K562 (cell line): Measurements from ENCODE around the gene UBR3. TPM values are rescaled to one million over a fixed set of nuclear protein-coding genes. Genes with fewer than 3 reads are reported as not detected.

Experiments
- ATAC-seq: fragments of 200-7000 bp; cut with Tn5 transposase; 3 replicates; pipeline ENCODE4 v1.9.1; 2020; ENCODE audit warnings: moderate library complexity
- BruUV-seq: library from RNA; stranded (reverse); fragments of 400-500 nt; replicated peaks from 2 replicates; lab custom pipeline; 2021; lab: Mats Ljungman, UMichigan
- CTCF ChIA-PET: fragments of 300-600 bp; formaldehyde crosslinking; extraction: SDS; loops from one replicate; lab custom pipeline; 2021; ENCODE audit warnings: low intra/inter-chr PET ratio; lab: Yijun Ruan, JAX
- POLR2A ChIA-PET: fragments of 300-600, 350-650 bp; sonication (Branson Sonifier 250); formaldehyde crosslinking; extraction: SDS; loops from one replicate; lab custom pipeline; 2021; ENCODE audit warnings: antibody characterized with exemption, inconsistent platforms; lab: Yijun Ruan, JAX
- DNase-seq, 4 experiments: peaks; one replicate each; pipeline versions ENCODE4 v3.0.0 to v3.0.0-alpha.2; 2011 to 2018; ENCODE audit warnings: low spot score in 3 of 4, mixed read lengths in 3 of 4; ENCODE audit errors: extremely low read depth in 1 of 4
- FAIRE-seq: peaks from 2 replicates; lab custom pipeline; 2011; peaks lifted over from hg19 to GRCh38; lab: Jason Lieb, UNC
- H2AFZ ChIP-seq: 2 replicates; pipeline ENCODE4 v1.6.0; 2011; ENCODE audit warnings: low read depth, low read length, control low read depth, inconsistent platforms
- H3K27ac ChIP-seq: fragments of 200-600 bp; 3 replicates; pipeline ENCODE4 v1.8.0; 2011; ENCODE audit warnings: low read depth, mild to moderate bottlenecking, control low read depth, inconsistent platforms, low read length, moderate library complexity, mixed read lengths; ENCODE audit errors: extremely low read depth
- H3K27me3 ChIP-seq, 2 experiments: fragments of 300-600 bp in 1 of 2; 2 replicates in 1 of 2; 3 replicates in 1 of 2; pipeline versions ENCODE4 v1.6.0 to v1.8.0; 2011; ENCODE audit warnings: inconsistent platforms in 2 of 2, low read length in 2 of 2, mild to moderate bottlenecking in 1 of 2, mixed read lengths in 1 of 2, moderate library complexity in 1 of 2; ENCODE audit not compliant: control insufficient read depth in 2 of 2, insufficient read depth in 2 of 2
- H3K36me3 ChIP-seq: fragments of 300-600 bp; 3 replicates; pipeline ENCODE4 v1.8.0; 2011; ENCODE audit warnings: mild to moderate bottlenecking, low read length, inconsistent platforms; ENCODE audit not compliant: control insufficient read depth, insufficient read depth
- H3K4me1 ChIP-seq, 2 experiments: fragments of 200-600 bp in 1 of 2; replicated peaks in 1 of 2; 2 replicates in 1 of 2; 3 replicates in 1 of 2; pipeline versions ENCODE4 v1.5.1 to v1.8.0; 2011; ENCODE audit warnings: inconsistent platforms in 2 of 2, low read length in 2 of 2, mild to moderate bottlenecking in 1 of 2, mixed read lengths in 1 of 2, moderate library complexity in 1 of 2; ENCODE audit not compliant: control insufficient read depth in 2 of 2, insufficient read depth in 2 of 2
- H3K4me2 ChIP-seq: 2 replicates; pipeline ENCODE4 v1.6.1; 2011; ENCODE audit warnings: low read length, control low read depth, inconsistent platforms, mixed read lengths; ENCODE audit not compliant: insufficient read depth
- H3K4me3 ChIP-seq: fragments of 200-600 bp; sonication (generic), shearing (Covaris generic); 2 replicates; pipeline ENCODE4 v1.5.1; 2016; ENCODE audit warnings: control low read depth, inconsistent platforms
- H3K79me2 ChIP-seq: fragments of 200-600 bp; 3 replicates; pipeline ENCODE4 v1.8.0; 2011; ENCODE audit warnings: low read length, inconsistent platforms; ENCODE audit not compliant: control insufficient read depth, insufficient read depth
- H3K9ac ChIP-seq, 2 experiments: 2 replicates each; pipeline versions ENCODE4 v1.6.0 to v1.6.1; 2011; ENCODE audit warnings: low read depth in 2 of 2, low read length in 2 of 2, control low read depth in 1 of 2, inconsistent platforms in 1 of 2, mild to moderate bottlenecking in 1 of 2, mixed read lengths in 1 of 2; ENCODE audit not compliant: insufficient read depth in 1 of 2
- H3K9me1 ChIP-seq: one replicate; pipeline ENCODE4 v1.6.0; 2011; ENCODE audit warnings: inconsistent platforms, mild to moderate bottlenecking, low read length, moderate library complexity; ENCODE audit not compliant: control insufficient read depth, insufficient read depth
- H3K9me3 ChIP-seq: replicated peaks from 2 replicates; pipeline ENCODE4 v1.5.1; 2011; ENCODE audit warnings: low read depth, low read length, inconsistent platforms; ENCODE audit not compliant: control insufficient read depth, insufficient read depth
- H4K20me1 ChIP-seq: replicated peaks from 2 replicates; pipeline ENCODE4 v1.6.1; 2011; ENCODE audit warnings: low read length, inconsistent platforms, mixed read lengths; ENCODE audit not compliant: control insufficient read depth, insufficient read depth
- BRD4 ChIP-seq: fragments of 200-600 bp; sonication (generic); IDR thresholded peaks from 2 replicates; pipeline ENCODE4 v1.6.1; 2017; ENCODE audit warnings: inconsistent platforms
- FIP1L1 ChIP-seq: fragments of 200-400 bp; formaldehyde crosslinking; IDR thresholded peaks from 2 replicates; pipeline ENCODE4 v1.6.1; 2018; ENCODE audit warnings: mild to moderate bottlenecking, low read depth, low read length; ENCODE audit not compliant: poor library complexity, severe bottlenecking
- FOXJ3 ChIP-seq: sonication (generic); formaldehyde crosslinking; IDR thresholded peaks from 2 replicates; pipeline ENCODE4 v1.4.0; 2020; ENCODE audit warnings: mild to moderate bottlenecking, missing genetic modification reagents
- FOXK2 ChIP-seq, 2 experiments: fragments of 450-650 bp; IDR thresholded peaks in 1 of 2; conservative IDR thresholded peaks in 1 of 2; 2 replicates each; pipeline ENCODE4 v1.6.1; 2016; ENCODE audit warnings: low read depth in 2 of 2, mild to moderate bottlenecking in 1 of 2
- HNRNPK ChIP-seq: fragments of 200-400 bp; formaldehyde crosslinking; IDR thresholded peaks from one replicate; pipeline ENCODE4 v1.6.1; 2018; ENCODE audit warnings: mild to moderate bottlenecking, low read depth, low read length; ENCODE audit not compliant: poor library complexity, severe bottlenecking
- MIER1 ChIP-seq: fragments of 450-650 bp; IDR thresholded peaks from 2 replicates; pipeline ENCODE4 v1.6.1; 2016; ENCODE audit warnings: antibody characterized with exemption, mild to moderate bottlenecking, low read depth
- SLC30A9 ChIP-seq: fragments of 250-450 bp; sonication (Bioruptor Pico); IDR thresholded peaks from 2 replicates; pipeline ENCODE4 v1.8.0; 2022; ENCODE audit warnings: mild to moderate bottlenecking, moderate library complexity
- WGBS: fragments of 100-300 bp; shearing (Covaris generic); methylation state at CpG from one replicate; pipeline ENCODE4 v1.1.6; 2016; ENCODE audit warnings: low coverage, mixed read lengths; ENCODE audit not compliant: insufficient coverage; ENCODE audit errors: missing lambda C conversion rate; 5-methylcytosine and 5-hydroxymethylcytosine counted together
- in situ Hi-C: fragments of 300-500 bp; cut with MboI; formaldehyde crosslinking; loops from 4 replicates; pipeline ENCODE4 v1.15.0; 2018; ENCODE audit warnings: inconsistent platforms, mixed read lengths
- intact Hi-C: fragments of 100-400 bp; cut with micrococcal nuclease; formaldehyde crosslinking; loops from 2 replicates; pipeline ENCODE4 v1.14.2; 2022
- polyA plus RNA-seq, 8 experiments: library from polyadenylated mRNA; depleted of rRNA in 4 of 8; stranded (reverse) in 5 of 8; unstranded in 3 of 8; fragments of >200 nt; fragmentation: Nextera tagmentation in 2 of 8; fragmentation: Illumina TruSeq in 1 of 8; extraction: Ambion mirVana in 2 of 8; extraction: Trizol in 1 of 8; gene quantifications; 2 replicates each; pipeline versions ENCODE4 v1.2.1 to v1.2.3, GENCODE V29; 2011 to 2014; ENCODE audit warnings: inconsistent platforms in 1 of 8, missing spikeins in 1 of 8
- total RNA-seq, 7 experiments: library from RNA; depleted of rRNA in 6 of 7; stranded (reverse); fragments of >200 nt in 6 of 7; fragmentation: Illumina TruSeq in 2 of 7; extraction: Trizol in 2 of 7; gene quantifications; 2 replicates each; pipeline versions ENCODE4 v1.2.1 to v1.2.3, GENCODE V29; 2011 to 2021; ENCODE audit warnings: low replicate concordance in 1 of 7
- TF ChIP-seq, protein P1 (sequence below): fragments of 200-800 bp; sonication (Bioruptor generic); IDR thresholded peaks from 2 replicates; pipeline ENCODE4 v1.6.1; 2016; ENCODE audit warnings: missing genetic modification characterization, missing compliant biosample characterization
- TF ChIP-seq, protein P2 (sequence below): fragments of 250-450 bp; sonication (Bioruptor Pico); IDR thresholded peaks from 2 replicates; pipeline ENCODE4 v1.5.0; 2021; ENCODE audit warnings: mild to moderate bottlenecking, borderline replicate concordance

The UBR3 gene
- total and polyA plus RNA-seq, 9 of the 15 experiments (the other 6 are each of a cell fraction or from before 2014, with no cell fraction given) = 14.4 to 63.5 (median 40.4) TPM

DNA sequence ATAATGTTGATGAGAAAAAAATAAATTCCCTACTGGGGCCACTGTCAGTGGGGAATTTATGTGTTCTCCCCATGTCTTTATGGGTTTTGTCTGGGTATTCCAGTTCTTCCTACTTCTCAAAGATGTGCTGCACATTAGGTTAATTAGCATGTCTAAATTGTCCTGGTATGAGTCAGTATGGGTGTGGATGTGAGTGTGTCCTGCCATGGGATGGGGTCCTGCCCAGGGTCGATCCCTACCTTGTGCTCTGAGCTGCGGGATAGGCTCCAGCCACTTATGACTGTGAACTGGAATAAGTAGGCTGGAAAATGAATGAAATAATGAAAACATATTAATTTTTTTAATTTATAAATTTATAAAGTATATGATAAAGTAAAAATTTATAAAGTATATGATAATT is 167.5 kb downstream of the UBR3 start:
- no peak for ATAC-seq
- H3K79me2 ChIP-seq = no peaks in the 10 kb centered on the region
- no peaks in the 10 kb centered on the region for H3K9me1 ChIP-seq
- ChIA-PET CTCF (no interaction called here), POLR2A (interaction anchor here (1.7 kb wide), 1 partner anchor 15 kb away, joined by 4 read pairs; no protein-coding TSS in a partner anchor)
- BruUV-seq = no TSS peak
- in situ Hi-C loops (no loop called here), intact Hi-C loops (no loop called here)
- H3K9ac ChIP-seq = no peak overlapping the region
- H3K4me1 ChIP-seq = peaks cover 0 to 3% of the 10 kb centered on the region in 2 experiments; a peak in 1 of 5 replicates
- FAIRE-seq = no peak
- no peak overlapping the region for H3K27ac ChIP-seq
- no peak overlapping the region for H2AFZ ChIP-seq
- H3K9me3 ChIP-seq = 0 out of 2 replicates have a peak, but pooled peaks cover 2% of the 10 kb centered on the region
- no peak overlapping the region for H3K4me3 ChIP-seq
- H3K27me3 ChIP-seq = no peaks in the 10 kb centered on the region
- DNase-seq = no peak
- no peak overlapping the region for H3K4me2 ChIP-seq
- WGBS = 100% methylated on average over 2 of the region's 2 CpGs
- H3K36me3 ChIP-seq = peaks cover 26% of the 10 kb centered on the region; the same call in 1 of the 3 replicates
- no peaks in the 10 kb centered on the region for H4K20me1 ChIP-seq
- TF ChIP-seq FOXJ3 (CRISPR knock-in tag) = no peak
- TF ChIP-seq, protein P1, sequence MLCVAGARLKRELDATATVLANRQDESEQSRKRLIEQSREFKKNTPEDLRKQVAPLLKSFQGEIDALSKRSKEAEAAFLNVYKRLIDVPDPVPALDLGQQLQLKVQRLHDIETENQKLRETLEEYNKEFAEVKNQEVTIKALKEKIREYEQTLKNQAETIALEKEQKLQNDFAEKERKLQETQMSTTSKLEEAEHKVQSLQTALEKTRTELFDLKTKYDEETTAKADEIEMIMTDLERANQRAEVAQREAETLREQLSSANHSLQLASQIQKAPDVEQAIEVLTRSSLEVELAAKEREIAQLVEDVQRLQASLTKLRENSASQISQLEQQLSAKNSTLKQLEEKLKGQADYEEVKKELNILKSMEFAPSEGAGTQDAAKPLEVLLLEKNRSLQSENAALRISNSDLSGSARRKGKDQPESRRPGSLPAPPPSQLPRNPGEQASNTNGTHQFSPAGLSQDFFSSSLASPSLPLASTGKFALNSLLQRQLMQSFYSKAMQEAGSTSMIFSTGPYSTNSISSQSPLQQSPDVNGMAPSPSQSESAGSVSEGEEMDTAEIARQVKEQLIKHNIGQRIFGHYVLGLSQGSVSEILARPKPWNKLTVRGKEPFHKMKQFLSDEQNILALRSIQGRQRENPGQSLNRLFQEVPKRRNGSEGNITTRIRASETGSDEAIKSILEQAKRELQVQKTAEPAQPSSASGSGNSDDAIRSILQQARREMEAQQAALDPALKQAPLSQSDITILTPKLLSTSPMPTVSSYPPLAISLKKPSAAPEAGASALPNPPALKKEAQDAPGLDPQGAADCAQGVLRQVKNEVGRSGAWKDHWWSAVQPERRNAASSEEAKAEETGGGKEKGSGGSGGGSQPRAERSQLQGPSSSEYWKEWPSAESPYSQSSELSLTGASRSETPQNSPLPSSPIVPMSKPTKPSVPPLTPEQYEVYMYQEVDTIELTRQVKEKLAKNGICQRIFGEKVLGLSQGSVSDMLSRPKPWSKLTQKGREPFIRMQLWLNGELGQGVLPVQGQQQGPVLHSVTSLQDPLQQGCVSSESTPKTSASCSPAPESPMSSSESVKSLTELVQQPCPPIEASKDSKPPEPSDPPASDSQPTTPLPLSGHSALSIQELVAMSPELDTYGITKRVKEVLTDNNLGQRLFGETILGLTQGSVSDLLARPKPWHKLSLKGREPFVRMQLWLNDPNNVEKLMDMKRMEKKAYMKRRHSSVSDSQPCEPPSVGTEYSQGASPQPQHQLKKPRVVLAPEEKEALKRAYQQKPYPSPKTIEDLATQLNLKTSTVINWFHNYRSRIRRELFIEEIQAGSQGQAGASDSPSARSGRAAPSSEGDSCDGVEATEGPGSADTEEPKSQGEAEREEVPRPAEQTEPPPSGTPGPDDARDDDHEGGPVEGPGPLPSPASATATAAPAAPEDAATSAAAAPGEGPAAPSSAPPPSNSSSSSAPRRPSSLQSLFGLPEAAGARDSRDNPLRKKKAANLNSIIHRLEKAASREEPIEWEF (CRISPR knock-in tag) = no peak
- no peak for TF ChIP-seq SLC30A9 (CRISPR knock-in tag)
- no peak for TF ChIP-seq HNRNPK
- no peak for TF ChIP-seq FOXK2 (conservative IDR thresholded peaks at IDR 0.05 in 1 of 2, IDR thresholded peaks at IDR 0.05 in 1 of 2; ENCODE audit: low read depth in 2 of 2)
- TF ChIP-seq, protein P2, sequence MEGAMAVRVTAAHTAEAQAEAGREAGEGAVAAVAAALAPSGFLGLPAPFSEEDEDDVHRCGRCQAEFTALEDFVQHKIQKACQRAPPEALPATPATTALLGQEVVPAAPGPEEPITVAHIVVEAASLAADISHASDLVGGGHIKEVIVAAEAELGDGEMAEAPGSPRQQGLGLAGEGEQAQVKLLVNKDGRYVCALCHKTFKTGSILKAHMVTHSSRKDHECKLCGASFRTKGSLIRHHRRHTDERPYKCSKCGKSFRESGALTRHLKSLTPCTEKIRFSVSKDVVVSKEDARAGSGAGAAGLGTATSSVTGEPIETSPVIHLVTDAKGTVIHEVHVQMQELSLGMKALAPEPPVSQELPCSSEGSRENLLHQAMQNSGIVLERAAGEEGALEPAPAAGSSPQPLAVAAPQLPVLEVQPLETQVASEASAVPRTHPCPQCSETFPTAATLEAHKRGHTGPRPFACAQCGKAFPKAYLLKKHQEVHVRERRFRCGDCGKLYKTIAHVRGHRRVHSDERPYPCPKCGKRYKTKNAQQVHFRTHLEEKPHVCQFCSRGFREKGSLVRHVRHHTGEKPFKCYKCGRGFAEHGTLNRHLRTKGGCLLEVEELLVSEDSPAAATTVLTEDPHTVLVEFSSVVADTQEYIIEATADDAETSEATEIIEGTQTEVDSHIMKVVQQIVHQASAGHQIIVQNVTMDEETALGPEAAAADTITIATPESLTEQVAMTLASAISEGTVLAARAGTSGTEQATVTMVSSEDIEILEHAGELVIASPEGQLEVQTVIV = no peak
- no peak for TF ChIP-seq BRD4
- no peak for TF ChIP-seq MIER1
- no peak for TF ChIP-seq FIP1L1
